Endothelial cell of umbilical vein (primary cell): ENCODE results near the gene LILRA2.

Experiments used
- CTCF ChIP-seq, 2 donors: IDR thresholded peaks; 1 replicate in 1 of 2; 2 replicates in 1 of 2; pipeline ENCODE4 v1.5.1; 2011; ENCODE audit warnings: low read length in 2 of 2, mild to moderate bottlenecking in 2 of 2, moderate library complexity in 2 of 2, control low read depth in 1 of 2, inconsistent platforms in 1 of 2, low read depth in 1 of 2; ENCODE audit not compliant: insufficient read depth in 1 of 2; ENCODE audit errors: extremely low read depth in 1 of 2
- EZH2 ChIP-seq: IDR thresholded peaks from 2 replicates; pipeline ENCODE4 v1.6.1; 2012; ENCODE audit warnings: borderline replicate concordance, low read depth, mild to moderate bottlenecking, moderate library complexity, low read length, inconsistent platforms; ENCODE audit not compliant: severe bottlenecking
- MAX ChIP-seq: IDR thresholded peaks from 2 replicates; pipeline ENCODE4 v1.6.1; 2011; ENCODE audit not compliant: insufficient read depth, insufficient read length
- MYC ChIP-seq: IDR thresholded peaks from one replicate; pipeline ENCODE4 v1.6.1; 2011; ENCODE audit warnings: mild to moderate bottlenecking, low read depth, low read length

GRCh38 chr19:54552913-54553310, 20.7 kb upstream of the LILRA2 start:
- no peak for TF ChIP-seq EZH2
- TF ChIP-seq MYC = no peak
- no peak for TF ChIP-seq CTCF (IDR thresholded peaks at IDR 0.05; ENCODE audit: extremely low read depth in 1 of 2, insufficient read depth in 1 of 2, low read depth in 1 of 2, low read length in 2 of 2)
- TF ChIP-seq MAX = no peak
